ENCODE measurements around the gene MACROH2A1. TPM values are rescaled to one million over a fixed set of nuclear protein-coding genes. Genes with fewer than 3 reads are reported as not detected.

MACROH2A1 gene
- total and polyA plus RNA-seq, 4 experiments from 2014 or later, result 100 to 181 (median 108) TPM

DNA sequence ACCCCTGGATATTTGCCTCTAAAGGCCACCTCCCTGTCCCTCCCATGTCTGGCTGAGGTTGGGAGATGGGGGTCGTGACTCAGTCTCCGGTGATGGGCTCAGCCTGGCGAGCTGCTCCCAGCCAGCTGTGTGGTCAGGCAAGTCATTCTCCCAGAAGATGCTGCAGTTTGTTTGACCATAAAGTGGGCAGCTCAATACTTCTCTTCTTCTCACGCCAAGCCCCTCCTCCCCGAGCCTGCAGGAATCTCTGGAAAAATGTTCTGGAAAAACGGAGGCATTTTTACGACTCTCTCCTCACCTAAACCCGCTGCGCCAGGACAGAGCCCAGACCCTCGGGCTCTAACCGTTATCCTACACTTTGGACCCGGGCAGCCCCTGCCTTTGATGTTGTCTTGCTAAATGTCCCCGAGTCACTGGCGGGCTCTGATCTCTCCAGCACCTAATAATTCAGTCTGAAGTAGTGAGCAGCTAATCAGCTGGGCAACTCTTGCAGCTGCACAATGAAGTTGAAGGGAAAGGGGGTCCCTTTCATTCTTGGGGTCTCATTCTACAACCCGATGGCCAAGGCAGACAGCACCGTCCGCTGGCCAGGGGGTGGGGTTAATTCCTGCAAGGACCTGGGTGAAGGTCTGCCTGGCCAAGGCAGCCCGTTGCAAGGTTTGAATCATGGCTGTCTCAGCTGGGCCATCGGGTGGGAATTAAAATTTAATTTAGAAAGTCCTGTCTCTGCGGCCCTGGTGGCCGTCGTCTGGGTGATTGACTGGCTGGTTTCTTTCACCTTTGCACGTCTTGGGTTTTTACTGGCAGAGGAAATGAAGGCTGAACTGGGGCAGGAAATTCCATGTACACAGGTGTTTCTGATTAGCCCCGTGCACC lies 35.8 kb upstream of the MACROH2A1 start:
- Mint-ChIP-seq H3K27me3 (peaks cover 7 to 15% of the 10 kb centered on the region in 2 donors), H3K36me3 (no peaks in the 10 kb centered on the region), H3K4me1 (no peaks in the 10 kb centered on the region), H3K9me3 (no peaks in the 10 kb centered on the region), H3K4me3 (no peak overlapping the region), H3K27ac (no peak overlapping the region)
- CTCF ChIA-PET (ENCODE audit: partially characterized antibody), result interaction anchor here (1.3 to 2.1 kb wide), 2 partner anchors 9 to 132 kb away, joined by 3 to 6 read pairs; no protein-coding TSS in a partner anchor
- no peak overlapping the region for H3K4me3 ChIP-seq (ENCODE audit: low read length in 2 of 2)
- DNase-seq, result no peak
- H3K27me3 ChIP-seq (ENCODE audit: insufficient read depth, low read length), result no peaks in the 10 kb centered on the region
- no peaks in the 10 kb centered on the region for H3K4me1 ChIP-seq (ENCODE audit: insufficient read depth, low read length)
- intact Hi-C loops (cut with micrococcal nuclease), result no loop called here
- POLR2A ChIA-PET (ENCODE audit: partially characterized antibody), result no interaction called here
- H3K9me3 ChIP-seq (ENCODE audit: control insufficient read depth in 1 of 2, low read length in 2 of 2), result no peaks in the 10 kb centered on the region
- no peaks in the 10 kb centered on the region for H3K36me3 ChIP-seq (ENCODE audit: insufficient read depth, low read length)
- H3K27ac ChIP-seq (ENCODE audit: low read depth, low read length), result no peak overlapping the region

DNA sequence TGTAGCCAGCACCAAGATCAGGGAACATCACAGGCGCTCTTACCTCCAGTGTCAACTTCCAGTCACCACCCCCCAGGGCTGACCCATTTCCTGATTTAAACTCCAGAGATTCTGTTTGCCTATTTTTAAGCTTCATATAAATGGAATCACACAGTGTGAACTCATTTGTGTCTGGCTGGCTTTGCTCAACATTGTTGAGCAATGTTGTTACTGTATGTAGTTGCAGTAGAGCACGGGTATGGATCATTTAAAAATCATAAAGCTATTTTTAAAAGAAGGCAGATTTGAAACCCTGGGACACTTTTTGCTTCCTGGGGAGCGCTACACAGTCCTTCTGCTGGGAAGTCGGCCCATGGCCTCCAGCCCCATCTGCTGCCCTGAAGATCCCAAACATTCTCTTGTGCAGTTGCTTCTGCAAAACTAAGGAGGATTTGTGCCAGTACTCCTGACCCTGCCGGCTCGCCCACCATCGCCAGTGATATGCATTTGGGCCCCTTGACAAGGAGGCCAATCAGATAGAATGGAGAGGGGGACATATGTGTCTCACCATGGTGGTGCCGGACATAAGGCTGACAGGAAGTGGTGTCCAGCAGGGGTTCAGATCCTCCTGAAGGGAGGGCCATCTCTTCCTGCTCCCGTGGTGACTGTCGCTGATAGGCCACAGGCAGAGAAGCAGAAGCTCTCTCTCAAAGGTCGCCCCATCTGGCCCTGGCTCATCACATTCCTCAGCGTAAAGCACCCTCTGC lies 34.8 kb upstream of the MACROH2A1 start:
- Histone ChIP-seq H3K27me3 (ENCODE audit: insufficient read depth, low read length) (no peaks in the 10 kb centered on the region), H3K4me3 (ENCODE audit: low read length in 2 of 2) (no peak overlapping the region), H3K9me3 (ENCODE audit: control insufficient read depth in 1 of 2, low read length in 2 of 2) (no peaks in the 10 kb centered on the region), H3K27ac (ENCODE audit: low read depth, low read length) (no peak overlapping the region), H3K36me3 (ENCODE audit: insufficient read depth, low read length) (no peaks in the 10 kb centered on the region), H3K4me1 (ENCODE audit: insufficient read depth, low read length) (no peaks in the 10 kb centered on the region)
- no peak overlapping the region for H3K4me3 Mint-ChIP-seq
- DNase-seq, result no peak
- POLR2A ChIA-PET (ENCODE audit: partially characterized antibody), result no interaction called here
- peaks cover 0 to 6% (median 3%) of the 10 kb centered on the region in 8 donors for H3K9me3 Mint-ChIP-seq
- H3K36me3 Mint-ChIP-seq, result peaks cover 0 to 2% of the 10 kb centered on the region in 2 donors
- intact Hi-C loops (cut with micrococcal nuclease), result no loop called here
- no peak overlapping the region for H3K27ac Mint-ChIP-seq
- H3K27me3 Mint-ChIP-seq, result peaks cover 7 to 16% of the 10 kb centered on the region in 2 donors
- H3K4me1 Mint-ChIP-seq, result no peaks in the 10 kb centered on the region
- CTCF ChIA-PET (ENCODE audit: partially characterized antibody), result interaction anchor here (1.3 to 2.1 kb wide), 2 partner anchors 8 to 133 kb away, joined by 3 to 6 read pairs; no protein-coding TSS in a partner anchor

DNA sequence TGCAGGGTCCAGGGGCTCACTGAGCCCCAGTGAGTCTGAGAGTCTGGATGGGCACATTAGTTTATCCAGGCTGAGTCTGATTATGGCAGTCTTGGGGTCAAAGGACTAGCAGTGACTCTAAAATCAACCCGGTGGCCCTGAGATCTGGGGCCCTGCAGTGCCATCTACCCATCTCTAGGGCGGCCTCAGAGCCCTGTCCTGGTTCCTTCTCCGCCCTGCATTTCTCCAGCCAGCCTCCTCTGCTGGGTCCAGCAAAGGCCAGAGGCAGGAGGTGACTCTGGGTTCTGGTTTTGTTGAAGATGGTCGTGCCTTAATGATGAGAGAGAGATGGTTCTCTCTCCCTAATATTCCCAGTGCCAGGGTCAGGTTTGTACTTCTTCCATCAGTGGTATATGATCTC lies 33.1 kb upstream of the MACROH2A1 start:
- intact Hi-C loops (cut with micrococcal nuclease), result no loop called here
- Histone ChIP-seq H3K27me3 (ENCODE audit: insufficient read depth, low read length) (peaks cover 3% of the 10 kb centered on the region), H3K9me3 (ENCODE audit: control insufficient read depth in 1 of 2, low read length in 2 of 2) (no peaks in the 10 kb centered on the region), H3K27ac (ENCODE audit: low read depth, low read length) (no peak overlapping the region), H3K4me3 (ENCODE audit: low read length in 2 of 2) (no peak overlapping the region), H3K36me3 (ENCODE audit: insufficient read depth, low read length) (no peaks in the 10 kb centered on the region), H3K4me1 (ENCODE audit: insufficient read depth, low read length) (no peaks in the 10 kb centered on the region)
- Mint-ChIP-seq H3K4me3 (no peak overlapping the region), H3K27ac (peak overlapping the region in 1 of 7 donors; percentile 42), H3K9me3 (peaks cover 0 to 14% (median 7%) of the 10 kb centered on the region in 8 donors), H3K36me3 (peaks cover 0 to 4% of the 10 kb centered on the region in 2 donors), H3K27me3 (peaks cover 7 to 14% of the 10 kb centered on the region in 2 donors), H3K4me1 (no peaks in the 10 kb centered on the region)
- ChIA-PET CTCF (ENCODE audit: partially characterized antibody) (no interaction called here), POLR2A (ENCODE audit: partially characterized antibody) (no interaction called here)
- DNase-seq, result no peak

DNA sequence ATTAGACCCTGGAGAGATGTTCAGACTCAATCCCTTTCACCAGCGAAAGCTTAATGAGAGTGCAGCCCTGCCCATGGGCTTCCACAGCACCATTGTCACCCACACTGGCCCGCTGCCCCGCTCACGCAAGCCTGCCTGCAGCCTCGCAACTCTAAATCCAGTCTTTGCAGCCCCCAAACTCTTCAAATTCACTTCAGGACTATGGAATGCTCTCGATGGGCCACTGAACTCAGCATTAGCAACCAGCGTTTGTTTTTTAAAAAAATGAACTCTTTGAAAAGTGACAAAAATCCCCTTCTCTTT lies 31.1 kb upstream of the MACROH2A1 start:
- no peak overlapping the region for H3K4me3 Mint-ChIP-seq
- DNase-seq, result no peak
- H3K9me3 Mint-ChIP-seq, result peaks cover 0 to 14% (median 7%) of the 10 kb centered on the region in 8 donors
- intact Hi-C loops (cut with micrococcal nuclease), result no loop called here
- H3K36me3 ChIP-seq (ENCODE audit: insufficient read depth, low read length), result no peaks in the 10 kb centered on the region
- H3K27ac ChIP-seq (ENCODE audit: low read depth, low read length), result no peak overlapping the region
- no peak overlapping the region for H3K4me3 ChIP-seq (ENCODE audit: low read length in 2 of 2)
- H3K4me1 ChIP-seq (ENCODE audit: insufficient read depth, low read length), result no peaks in the 10 kb centered on the region
- ChIA-PET CTCF (ENCODE audit: partially characterized antibody) (no interaction called here), POLR2A (ENCODE audit: partially characterized antibody) (no interaction called here)
- H3K4me1 Mint-ChIP-seq, result peaks cover 0 to 3% (median 0%) of the 10 kb centered on the region in 4 donors
- H3K36me3 Mint-ChIP-seq, result peaks cover 0 to 4% of the 10 kb centered on the region in 2 donors
- H3K27me3 ChIP-seq (ENCODE audit: insufficient read depth, low read length), result peaks cover 3% of the 10 kb centered on the region
- H3K9me3 ChIP-seq (ENCODE audit: control insufficient read depth in 1 of 2, low read length in 2 of 2), result no peaks in the 10 kb centered on the region
- peaks cover 7 to 14% of the 10 kb centered on the region in 2 donors for H3K27me3 Mint-ChIP-seq
- no peak overlapping the region for H3K27ac Mint-ChIP-seq

DNA sequence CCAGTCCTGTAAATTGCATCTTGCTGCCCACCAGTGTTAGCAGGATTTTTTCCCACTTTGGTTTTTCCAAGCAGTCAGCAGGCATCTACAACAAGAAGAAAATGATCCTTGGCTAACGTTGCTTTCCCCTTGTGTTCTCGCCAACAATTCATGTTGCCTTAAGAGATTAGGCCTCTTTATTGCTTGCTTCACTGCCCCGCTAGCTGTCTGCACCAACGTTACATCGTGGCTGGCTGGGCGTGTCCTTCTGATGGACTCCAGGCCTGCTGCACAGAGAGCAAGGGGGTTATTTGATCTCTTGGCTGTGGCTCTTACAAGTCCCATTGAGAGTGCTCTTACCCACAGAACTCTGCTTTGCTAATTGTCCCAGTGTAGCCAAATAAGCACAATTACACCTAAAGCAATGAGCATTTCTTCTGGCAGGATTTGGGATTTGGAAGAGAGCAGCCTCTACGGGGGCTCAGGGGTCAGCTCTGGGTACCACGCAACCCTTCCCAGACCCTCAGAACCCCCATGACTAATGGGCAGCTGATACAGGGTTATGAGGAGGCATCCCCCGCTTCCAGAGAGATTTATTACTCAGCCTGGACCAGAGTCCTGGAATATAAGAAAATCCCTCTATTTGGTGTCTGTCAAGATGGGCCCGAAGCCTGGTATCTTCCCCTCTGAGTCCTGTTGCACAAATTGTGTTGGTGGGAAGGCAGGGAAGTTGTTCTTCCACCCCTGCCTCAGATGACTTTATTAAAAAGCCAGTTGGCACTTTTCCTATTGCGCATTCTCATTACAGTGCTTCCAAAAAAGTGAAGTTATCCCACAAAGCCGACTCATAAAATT lies 30.5 kb upstream of the MACROH2A1 start:
- ChIA-PET CTCF (ENCODE audit: partially characterized antibody) (no interaction called here), POLR2A (ENCODE audit: partially characterized antibody) (no interaction called here)
- peaks cover 0 to 4% of the 10 kb centered on the region in 2 donors for H3K36me3 Mint-ChIP-seq
- intact Hi-C loops (cut with micrococcal nuclease), result no loop called here
- Histone ChIP-seq H3K4me3 (ENCODE audit: low read length in 2 of 2) (no peak overlapping the region), H3K9me3 (ENCODE audit: control insufficient read depth in 1 of 2, low read length in 2 of 2) (no peaks in the 10 kb centered on the region), H3K27me3 (ENCODE audit: insufficient read depth, low read length) (peaks cover 3% of the 10 kb centered on the region), H3K27ac (ENCODE audit: low read depth, low read length) (no peak overlapping the region), H3K36me3 (ENCODE audit: insufficient read depth, low read length) (no peaks in the 10 kb centered on the region), H3K4me1 (ENCODE audit: insufficient read depth, low read length) (no peaks in the 10 kb centered on the region)
- DNase-seq, result no peak
- H3K9me3 Mint-ChIP-seq, result peaks cover 0 to 14% (median 7%) of the 10 kb centered on the region in 8 donors
- no peak overlapping the region for H3K27ac Mint-ChIP-seq
- peaks cover 11 to 14% of the 10 kb centered on the region in 2 donors for H3K27me3 Mint-ChIP-seq
- no peak overlapping the region for H3K4me3 Mint-ChIP-seq
- H3K4me1 Mint-ChIP-seq, result peaks cover 0 to 3% (median 0%) of the 10 kb centered on the region in 4 donors

DNA sequence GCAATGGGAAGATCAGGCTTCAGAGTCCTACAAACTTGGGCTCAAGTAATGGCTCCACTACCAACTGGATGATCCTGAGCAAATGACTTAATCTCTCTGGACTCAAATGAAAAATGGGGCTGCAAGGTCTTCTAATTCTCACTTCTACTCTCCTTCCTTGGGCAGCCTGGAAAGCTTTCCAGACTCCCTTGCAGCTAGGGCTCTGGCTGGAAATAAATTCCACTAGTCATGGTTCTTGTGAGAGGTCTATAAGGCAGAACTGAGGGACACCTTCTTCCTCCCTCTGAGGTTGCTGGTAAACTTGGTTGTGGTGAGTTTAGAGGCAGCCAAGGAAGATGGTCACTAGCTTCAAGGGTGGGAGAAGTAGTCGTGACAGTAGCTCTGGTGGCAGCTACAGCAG lies 29.6 kb upstream of the MACROH2A1 start:
- Mint-ChIP-seq H3K9me3 (peaks cover 0 to 14% (median 7%) of the 10 kb centered on the region in 8 donors), H3K4me3 (no peak overlapping the region), H3K4me1 (peaks cover 0 to 3% (median 0%) of the 10 kb centered on the region in 4 donors), H3K27ac (no peak overlapping the region), H3K36me3 (peaks cover 0 to 4% of the 10 kb centered on the region in 2 donors), H3K27me3 (peaks cover 11 to 17% of the 10 kb centered on the region in 2 donors)
- H3K4me1 ChIP-seq (ENCODE audit: insufficient read depth, low read length), result no peaks in the 10 kb centered on the region
- no peaks in the 10 kb centered on the region for H3K9me3 ChIP-seq (ENCODE audit: control insufficient read depth in 1 of 2, low read length in 2 of 2)
- intact Hi-C loops (cut with micrococcal nuclease), result no loop called here
- ChIA-PET POLR2A (ENCODE audit: partially characterized antibody) (no interaction called here), CTCF (ENCODE audit: partially characterized antibody) (interaction anchor here (0.5 kb wide), 1 partner anchor 143 kb away, joined by 3 read pairs; no protein-coding TSS in a partner anchor)
- no peak overlapping the region for H3K27ac ChIP-seq (ENCODE audit: low read depth, low read length)
- H3K27me3 ChIP-seq (ENCODE audit: insufficient read depth, low read length), result peaks cover 6% of the 10 kb centered on the region
- no peak for DNase-seq
- H3K36me3 ChIP-seq (ENCODE audit: insufficient read depth, low read length), result no peaks in the 10 kb centered on the region
- H3K4me3 ChIP-seq (ENCODE audit: low read length in 2 of 2), result no peak overlapping the region

Data from CD4-positive, alpha-beta memory T cell (primary cell).